Common myeloid progenitor, CD34-positive (primary cell): ENCODE results near the gene DLST.
A peak's percentile ranks its signal among the peaks of the same experiment; 100 is the strongest.
"Not testable (repeated sequence)": the region's sequence is repeated elsewhere in the genome, so short reads cannot be mapped to it uniquely, and the experiment has no call there.

ENCODE experiments used
- CTCF ChIA-PET: fragments of 350-600 bp; sonication (Branson Sonifier 250); formaldehyde crosslinking; loops from one replicate; lab custom pipeline; 2021; ENCODE audit warnings: antibody characterized with exemption; lab: Charles Lee
- POLR2A ChIA-PET: fragments of 350-600 bp; sonication (Branson Sonifier 250); formaldehyde crosslinking; loops from one replicate; lab custom pipeline; 2021; ENCODE audit warnings: antibody characterized with exemption; lab: Charles Lee
- DNase-seq, 3 donors: peaks; one replicate each; pipeline versions ENCODE4 v3.0.0 to v3.0.0-alpha.2; 2013
- H3K27ac ChIP-seq, 2 experiments: 1 replicate in 1 of 2; 2 replicates in 1 of 2; pipeline ENCODE4 v1.7.0; 2013; ENCODE audit warnings: inconsistent platforms in 2 of 2, low read length in 2 of 2, mild to moderate bottlenecking in 2 of 2, low read depth in 1 of 2, moderate library complexity in 1 of 2; ENCODE audit not compliant: severe bottlenecking in 2 of 2, insufficient read depth in 1 of 2, poor library complexity in 1 of 2
- H3K27me3 ChIP-seq, 5 experiments: replicated peaks in 2 of 5; 1 replicate in 3 of 5; 2 replicates in 2 of 5; pipeline versions ENCODE4 v1.6.1 to v1.7.0; 2013; ENCODE audit warnings: low read length in 4 of 5, mild to moderate bottlenecking in 2 of 5, moderate library complexity in 2 of 5, inconsistent platforms in 1 of 5; ENCODE audit not compliant: insufficient read depth in 5 of 5, control insufficient read depth in 4 of 5
- H3K36me3 ChIP-seq, 4 experiments: 1 replicate in 2 of 4; 2 replicates in 2 of 4; pipeline versions ENCODE4 v1.6.1 to v1.7.0; 2013; ENCODE audit warnings: low read length in 3 of 4, control low read depth in 1 of 4, mild to moderate bottlenecking in 1 of 4; ENCODE audit not compliant: control insufficient read depth in 4 of 4, insufficient read depth in 4 of 4
- H3K4me1 ChIP-seq, 4 experiments: 1 replicate in 3 of 4; 2 replicates in 1 of 4; pipeline versions ENCODE4 v1.6.1 to v1.7.1; 2013; ENCODE audit warnings: low read length in 3 of 4, mild to moderate bottlenecking in 3 of 4, control low read depth in 1 of 4, inconsistent platforms in 1 of 4, moderate library complexity in 1 of 4; ENCODE audit not compliant: control insufficient read depth in 4 of 4, insufficient read depth in 4 of 4; ENCODE audit errors: control extremely low read depth in 1 of 4
- H3K4me3 ChIP-seq, 7 experiments: 1 replicate in 4 of 7; 2 replicates in 3 of 7; pipeline versions ENCODE4 v1.5.1 to v1.7.0; 2013; ENCODE audit warnings: mild to moderate bottlenecking in 7 of 7, low read length in 6 of 7, moderate library complexity in 6 of 7, inconsistent platforms in 2 of 7, low read depth in 2 of 7, control low read depth in 1 of 7; ENCODE audit not compliant: insufficient read depth in 4 of 7, control insufficient read depth in 1 of 7; ENCODE audit errors: extremely low read depth in 1 of 7
- H3K9me3 ChIP-seq, 5 experiments: 1 replicate in 4 of 5; 2 replicates in 1 of 5; pipeline versions ENCODE4 v1.6.1 to v1.7.1; 2013; ENCODE audit warnings: low read length in 4 of 5, mild to moderate bottlenecking in 2 of 5, inconsistent platforms in 1 of 5, low read depth in 1 of 5, moderate library complexity in 1 of 5; ENCODE audit not compliant: control insufficient read depth in 4 of 5, insufficient read depth in 2 of 5; ENCODE audit errors: control extremely low read depth in 1 of 5
- WGBS: methylation state at CpG from one replicate; pipeline ENCODE4 v1.1.5; 2013; ENCODE audit not compliant: insufficient coverage; 5-methylcytosine and 5-hydroxymethylcytosine counted together

The DLST gene

DNA sequence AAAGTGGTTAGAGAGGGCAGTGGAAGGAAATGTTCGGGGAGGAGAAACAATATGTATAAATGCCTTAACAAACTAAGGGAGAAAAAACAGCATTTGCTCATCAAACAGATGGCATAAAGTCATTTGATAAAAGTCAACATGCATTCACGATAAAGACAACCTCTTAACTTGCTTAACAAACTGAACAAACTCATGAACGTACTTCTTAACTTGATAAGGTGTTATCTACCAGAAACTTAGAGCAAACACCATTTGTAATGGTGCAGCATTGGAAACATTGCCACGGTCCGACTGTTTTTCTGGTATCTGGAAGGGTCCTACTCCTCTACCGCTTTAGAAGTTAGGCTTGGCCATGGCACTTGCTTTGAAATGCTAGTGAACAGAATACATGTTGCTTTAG lies 45.5 kb downstream of the DLST start:
- H3K4me3 ChIP-seq, result no peak overlapping the region
- ChIA-PET POLR2A (no interaction called here), CTCF (interaction anchor here (1.0 to 6.6 kb wide), 2 partner anchors 14 to 18 kb away, joined by 4 to 27 read pairs; no protein-coding TSS in a partner anchor)
- no peaks in the 10 kb centered on the region for H3K36me3 ChIP-seq
- H3K27ac ChIP-seq, result no peak overlapping the region
- WGBS, result 96% methylated on average over 5 of the region's 6 CpGs
- peak in 1 of 3 donors; percentile 40 for DNase-seq
- H3K27me3 ChIP-seq, result no peaks in the 10 kb centered on the region
- peaks cover 3 to 29% (median 21%) of the 10 kb centered on the region in 4 experiments for H3K4me1 ChIP-seq
- no peaks in the 10 kb centered on the region for H3K9me3 ChIP-seq

DNA sequence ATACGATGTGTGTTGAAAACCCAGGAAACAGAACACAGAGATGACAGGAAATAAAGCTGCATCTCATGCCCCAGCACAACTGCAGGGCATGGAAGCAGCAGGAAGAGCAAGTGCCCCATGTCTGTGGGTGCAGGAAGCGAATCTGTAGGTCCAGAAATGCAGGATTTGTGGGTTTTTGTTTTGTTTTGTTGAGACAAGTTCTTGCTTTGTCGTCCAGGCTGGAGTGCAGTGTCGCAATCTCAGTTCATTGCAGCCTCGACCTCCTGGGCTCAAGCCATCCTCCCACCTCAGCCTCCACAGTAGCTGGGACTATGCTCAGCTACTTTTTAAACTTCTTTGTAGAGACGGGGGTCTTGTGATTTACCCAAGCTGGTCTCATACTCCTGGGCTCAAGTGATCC lies 47.5 kb downstream of the DLST start:
- CTCF ChIA-PET, result interaction anchor here (1.0 to 6.6 kb wide), 5 partner anchors 12 to 36 kb away, joined by 3 to 27 read pairs (median 5); no protein-coding TSS in a partner anchor
- H3K9me3 ChIP-seq, result no peaks in the 10 kb centered on the region
- H3K4me3 ChIP-seq, result no peak overlapping the region
- POLR2A ChIA-PET, result no interaction called here
- WGBS, result 68% methylated on average over 4 of the region's 6 CpGs
- H3K27me3 ChIP-seq, result no peaks in the 10 kb centered on the region
- H3K4me1 ChIP-seq, result peaks cover 3 to 42% (median 32%) of the 10 kb centered on the region in 4 experiments
- no peaks in the 10 kb centered on the region for H3K36me3 ChIP-seq
- H3K27ac ChIP-seq, result no peak overlapping the region
- DNase-seq, result no peak

DNA sequence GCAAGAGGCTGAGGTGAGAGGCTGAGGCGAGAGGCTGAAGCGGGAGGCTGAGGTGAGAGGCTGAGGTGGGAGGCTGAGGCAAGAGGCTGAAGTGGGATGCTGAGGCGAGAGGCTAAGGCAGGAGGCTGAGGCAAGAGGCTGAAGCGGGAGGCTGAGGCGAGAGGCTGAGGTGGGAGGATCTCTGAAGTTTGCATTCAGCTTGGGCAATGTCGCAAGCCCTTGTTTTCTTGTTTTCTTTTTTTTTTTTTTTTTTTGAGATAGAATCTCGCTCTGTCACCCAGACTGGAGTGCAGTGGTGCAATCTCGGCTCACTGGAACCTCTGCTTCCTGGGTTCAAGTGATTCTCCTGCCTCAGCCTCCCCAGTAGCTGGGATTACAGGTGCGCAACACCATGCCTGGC lies 50.0 kb downstream of the DLST start:
- Histone ChIP-seq H3K27ac (peak overlapping the region in 1 of 2 experiments; percentile 2), H3K4me1 (peaks cover 3 to 60% (median 43%) of the 10 kb centered on the region in 4 experiments)
- CTCF ChIA-PET, result interaction anchor here (1.0 to 6.6 kb wide), 5 partner anchors 8 to 157 kb away, joined by 4 to 27 read pairs (median 4); partner anchors contain the start of gene RPS6KL1
- H3K9me3 ChIP-seq, H3K27me3 ChIP-seq, POLR2A ChIA-PET, DNase-seq, H3K36me3 ChIP-seq, H3K4me3 ChIP-seq: not testable (repeated sequence)
- 98% methylated on average over 7 of the region's 9 CpGs for WGBS

DNA sequence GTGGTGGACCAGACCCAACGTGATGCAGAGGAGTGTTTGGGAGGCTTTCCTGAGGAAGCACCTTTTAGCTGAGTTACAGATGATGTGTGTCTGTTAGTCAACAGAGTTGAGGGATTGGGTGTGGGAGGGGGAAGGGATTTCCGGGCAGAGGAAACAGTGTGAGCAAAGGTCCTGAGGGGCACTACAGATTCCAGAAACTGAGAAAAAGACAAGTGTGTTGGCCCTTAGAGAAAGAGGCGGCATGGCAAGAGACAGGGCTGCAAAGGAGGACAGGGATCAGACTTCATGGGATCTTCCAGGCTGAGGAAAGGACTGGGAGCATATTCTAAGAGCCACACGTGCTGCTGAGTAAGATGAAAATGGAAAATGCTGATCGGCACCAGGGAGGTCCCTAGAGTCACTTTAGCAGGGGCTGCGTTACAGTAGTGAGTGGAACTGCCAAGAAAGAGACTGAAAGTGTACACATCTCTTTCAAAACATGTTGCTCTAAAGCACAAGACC lies 50.7 kb downstream of the DLST start:
- Histone ChIP-seq H3K4me1 (peaks cover 3 to 64% (median 43%) of the 10 kb centered on the region in 4 experiments), H3K27me3 (no peaks in the 10 kb centered on the region), H3K4me3 (peak overlapping the region in 1 of 7 experiments; percentile 21), H3K27ac (peak overlapping the region in 1 of 2 experiments; percentile 2), H3K9me3 (no peaks in the 10 kb centered on the region), H3K36me3 (no peaks in the 10 kb centered on the region)
- 16% methylated on average over 4 of the region's 6 CpGs for WGBS
- CTCF ChIA-PET, result interaction anchor here (1.0 to 6.6 kb wide), 4 partner anchors 8 to 27 kb away, joined by 4 to 27 read pairs (median 4); partner anchors contain the start of gene RPS6KL1
- POLR2A ChIA-PET, result no interaction called here
- peak; percentile 28 to 76 (median 71) for DNase-seq

DNA sequence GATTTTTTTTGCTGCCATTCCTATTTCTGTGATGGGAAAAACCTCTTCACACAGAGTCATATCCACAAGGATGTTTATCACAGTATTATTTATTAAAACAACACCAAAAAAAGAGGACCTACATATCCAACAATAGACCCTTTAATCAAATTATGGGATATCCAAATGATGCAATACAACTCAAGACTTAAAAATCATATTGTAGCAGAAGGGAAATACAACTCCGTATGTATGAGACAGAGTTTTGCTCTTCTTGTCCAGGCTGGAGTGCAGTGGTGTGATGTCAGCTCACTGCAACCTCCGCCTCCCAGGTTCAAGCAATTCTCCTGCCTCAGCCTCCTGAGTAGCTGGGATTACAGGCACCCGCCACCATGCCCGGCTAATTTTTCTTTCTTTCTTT lies 51.2 kb downstream of the DLST start:
- WGBS, result no CpG with 5 or more reads among the region's 4 CpGs
- peaks cover 3 to 64% (median 43%) of the 10 kb centered on the region in 4 experiments for H3K4me1 ChIP-seq
- CTCF ChIA-PET, result interaction anchor here (1.1 to 1.6 kb wide), 3 partner anchors 13 to 28 kb away, joined by 4 to 6 read pairs (median 4); no protein-coding TSS in a partner anchor
- H3K27me3 ChIP-seq, DNase-seq, H3K36me3 ChIP-seq, H3K9me3 ChIP-seq, POLR2A ChIA-PET, H3K27ac ChIP-seq: not testable (repeated sequence)
- peak overlapping the region in 1 of 7 experiments; percentile 21 for H3K4me3 ChIP-seq

DNA sequence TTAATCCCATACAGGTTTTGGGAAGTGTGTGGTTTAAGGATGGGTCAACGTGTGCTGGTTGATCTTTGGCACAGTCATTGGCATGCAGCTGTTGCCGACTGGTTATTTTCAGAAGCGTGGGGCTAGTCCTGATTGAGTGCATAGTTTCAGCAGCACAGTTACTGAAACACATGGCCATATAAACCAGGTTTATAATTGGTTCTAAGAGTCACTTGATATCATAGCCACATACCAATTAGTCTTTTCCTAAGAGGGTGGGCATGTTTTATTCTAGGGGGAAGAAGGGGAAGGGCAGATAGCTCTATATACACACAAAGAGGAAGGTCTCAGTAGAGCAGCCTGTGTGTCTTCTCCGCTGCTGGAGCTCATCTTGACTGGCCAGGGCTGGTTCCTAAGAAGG lies 52.3 kb downstream of the DLST start:
- H3K27me3 ChIP-seq, result no peaks in the 10 kb centered on the region
- no peak overlapping the region for H3K4me3 ChIP-seq
- peak in 2 of 3 donors; percentile 57 to 66 for DNase-seq
- H3K27ac ChIP-seq, result peak overlapping the region in 1 of 2 experiments; percentile 25
- no peaks in the 10 kb centered on the region for H3K9me3 ChIP-seq
- ChIA-PET POLR2A (interaction anchor here (0.6 kb wide), 1 partner anchor 289 kb away, joined by 3 read pairs; no protein-coding TSS in a partner anchor), CTCF (interaction anchor here (0.8 to 1.6 kb wide), 6 partner anchors 12 to 154 kb away, joined by 3 to 6 read pairs (median 4); partner anchors contain the start of gene MLH3)
- no peaks in the 10 kb centered on the region for H3K36me3 ChIP-seq
- peaks cover 3 to 68% (median 41%) of the 10 kb centered on the region in 4 experiments for H3K4me1 ChIP-seq
- 56% methylated on average over 3 of the region's 4 CpGs for WGBS
